ENCODE data around the gene COX14.
"Not testable (repeated sequence)": the region's sequence is repeated elsewhere in the genome, so short reads cannot be mapped to it uniquely, and the experiment has no call there.

Gene COX14

DNA sequence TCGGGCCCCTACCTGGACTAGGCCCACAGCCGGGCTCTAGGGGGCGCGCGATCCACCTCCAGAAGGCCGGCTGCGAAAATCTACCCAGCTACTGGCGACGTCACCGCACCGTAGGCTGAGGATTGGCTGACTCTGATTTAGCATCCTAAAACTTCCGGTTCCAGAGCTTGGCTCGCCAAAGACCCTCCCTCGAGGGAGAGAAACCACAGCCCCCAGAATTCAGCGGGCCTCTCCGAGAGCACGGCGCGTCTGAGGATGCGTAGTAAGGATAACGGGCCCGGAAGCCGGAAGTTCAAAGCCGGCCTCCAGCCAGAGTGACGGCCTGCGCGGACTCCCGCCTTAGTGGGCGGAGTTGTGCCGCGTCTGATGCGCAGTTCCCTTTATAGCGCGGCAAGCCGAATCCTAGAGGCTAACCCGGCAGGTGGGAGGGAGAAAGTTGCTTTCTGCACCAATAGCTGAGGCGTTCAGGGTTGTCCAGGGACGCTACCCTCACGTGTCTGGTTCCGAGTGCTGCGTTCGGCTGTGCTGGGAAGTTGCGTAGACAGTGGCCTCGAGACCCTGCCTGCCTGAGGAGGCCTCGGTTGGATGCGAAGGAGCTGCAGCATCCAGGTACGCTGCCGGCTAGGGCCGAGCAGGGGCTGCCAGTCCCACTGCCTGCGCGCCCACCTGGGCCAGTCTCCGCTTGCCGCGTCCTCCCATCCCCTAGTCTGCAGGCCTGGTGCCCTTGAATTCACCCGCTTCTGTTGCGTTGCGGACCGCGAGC is at the start of gene COX14:
COX14 (plus strand) TSS at position 544 of the 763 bp plus-strand sequence. CDS start 7,808 bp downstream, outside the sequence.
- DNase-seq = peak; percentile 99

- no peak for DNase-seq
Measured at GRCh38 chr12:50062728-50063460, 49.1 kb upstream of the COX14 start.

- DNase-seq = no peak
Measured at GRCh38 chr12:50065726-50066310, 46.2 kb upstream of the COX14 start.

- DNase-seq = no peak
Measured at GRCh38 chr12:50066402-50066801, 45.6 kb upstream of the COX14 start.

DNA sequence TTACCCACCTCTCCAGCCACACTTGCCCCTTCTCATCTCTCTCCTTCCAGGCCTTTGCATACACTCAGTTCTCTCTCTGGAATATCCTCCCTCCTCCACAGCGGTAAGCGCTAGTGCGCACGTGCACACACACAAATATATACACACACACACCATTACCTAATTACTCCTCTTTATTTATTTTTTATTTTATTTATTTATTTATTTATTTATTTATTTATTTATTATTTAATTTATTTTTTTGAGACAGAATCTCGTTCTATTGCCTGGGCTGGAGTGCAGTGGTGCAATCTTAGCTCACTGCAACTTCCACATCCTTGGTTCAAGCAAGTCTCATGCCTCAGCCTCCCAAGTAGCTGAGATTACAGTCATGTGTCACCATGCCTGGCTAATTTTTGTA is 43.0 kb upstream of the COX14 start:
- DNase-seq = no peak

GRCh38 chr12:50069539-50069938 is 42.5 kb upstream of the COX14 start:
- no peak for DNase-seq

DNA sequence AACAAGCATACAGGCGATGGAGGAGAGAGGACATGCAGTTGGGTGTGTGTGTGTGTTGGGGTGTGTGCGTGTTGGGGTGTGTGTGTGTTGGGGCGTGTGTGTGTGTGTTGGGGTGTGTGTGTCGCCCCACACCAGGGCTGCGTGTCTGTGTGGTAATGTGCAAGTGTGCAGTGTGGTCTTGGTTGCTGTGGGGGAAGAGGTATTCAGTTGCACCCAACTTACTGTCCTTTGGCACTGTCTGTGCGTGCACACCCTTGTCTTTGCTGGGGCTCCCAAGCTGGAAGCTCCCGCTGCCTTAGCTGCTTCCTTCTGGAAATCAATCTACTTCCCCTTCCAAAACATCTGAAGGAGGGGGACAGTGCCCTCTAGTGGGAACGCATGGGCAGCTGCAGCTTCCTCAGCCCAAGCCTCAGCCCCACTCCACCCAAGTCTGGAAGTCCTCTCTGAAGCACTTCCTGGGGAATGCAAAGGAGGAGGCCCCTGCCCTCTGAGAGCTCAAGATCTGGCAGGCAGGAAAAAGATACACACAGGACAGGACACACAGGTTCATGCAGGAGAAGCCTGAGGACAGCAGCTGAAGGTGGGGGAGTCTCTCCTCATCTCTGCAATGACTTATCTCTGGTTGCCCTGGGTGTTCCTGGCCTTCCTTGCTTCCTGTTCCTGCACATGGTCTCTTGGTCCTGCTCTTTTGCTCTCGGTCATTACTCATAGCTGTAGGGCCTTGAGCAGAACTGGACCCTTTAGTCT is 41.5 kb upstream of the COX14 start:
- peak; percentile 16 for DNase-seq

DNA sequence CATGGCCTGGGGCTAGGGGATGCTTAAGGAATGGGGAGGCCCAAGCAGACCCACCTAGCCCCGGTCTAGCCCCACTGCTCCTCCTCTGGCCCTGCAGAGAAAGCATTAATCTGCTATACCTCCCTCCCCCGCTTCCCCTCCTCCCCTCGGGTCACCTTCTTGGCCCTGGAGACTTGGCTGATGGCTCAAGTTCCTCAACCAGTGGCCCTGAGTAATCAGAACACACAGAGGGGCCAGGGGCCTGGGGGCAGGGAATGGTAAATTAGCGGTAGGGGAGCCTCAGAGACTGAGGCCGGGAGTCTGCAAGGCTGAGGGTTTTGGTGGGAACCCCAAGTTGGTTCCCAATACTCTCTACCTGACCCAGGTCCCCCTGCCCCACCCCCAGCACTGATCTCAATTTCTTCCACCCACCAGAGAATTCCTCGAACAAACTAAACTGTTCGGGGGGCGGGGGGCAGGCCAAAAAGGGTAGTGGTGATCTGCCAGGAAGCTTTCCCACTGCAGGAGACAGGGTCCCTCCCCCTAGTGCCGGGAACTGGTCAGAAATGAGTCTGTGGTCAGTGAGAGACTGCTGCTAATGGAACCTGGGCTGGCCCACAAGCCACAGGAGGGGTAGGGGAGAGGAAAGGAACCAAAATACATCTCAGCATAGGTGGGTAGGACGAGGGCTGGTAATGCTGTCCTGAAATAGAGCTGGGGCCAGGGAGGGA is 39.7 kb upstream of the COX14 start:
- DNase-seq = no peak

- no peak for DNase-seq
Measured at GRCh38 chr12:50073206-50073605, 38.8 kb upstream of the COX14 start.

DNA sequence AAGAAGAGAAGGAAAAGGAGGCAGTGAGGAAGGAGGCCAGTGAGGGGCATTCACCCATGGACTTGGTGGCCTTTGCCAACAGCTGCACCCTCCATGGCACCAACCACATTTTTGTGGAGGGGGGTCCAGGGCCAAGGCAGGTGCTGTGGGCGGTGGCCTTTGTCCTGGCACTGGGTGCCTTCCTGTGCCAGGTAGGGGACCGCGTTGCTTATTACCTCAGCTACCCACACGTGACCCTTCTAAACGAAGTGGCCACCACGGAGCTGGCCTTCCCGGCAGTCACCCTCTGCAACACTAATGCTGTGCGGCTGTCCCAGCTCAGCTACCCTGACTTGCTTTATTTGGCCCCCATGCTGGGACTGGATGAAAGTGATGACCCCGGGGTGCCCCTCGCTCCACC is 38.3 kb upstream of the COX14 start:
- no peak for DNase-seq

DNA sequence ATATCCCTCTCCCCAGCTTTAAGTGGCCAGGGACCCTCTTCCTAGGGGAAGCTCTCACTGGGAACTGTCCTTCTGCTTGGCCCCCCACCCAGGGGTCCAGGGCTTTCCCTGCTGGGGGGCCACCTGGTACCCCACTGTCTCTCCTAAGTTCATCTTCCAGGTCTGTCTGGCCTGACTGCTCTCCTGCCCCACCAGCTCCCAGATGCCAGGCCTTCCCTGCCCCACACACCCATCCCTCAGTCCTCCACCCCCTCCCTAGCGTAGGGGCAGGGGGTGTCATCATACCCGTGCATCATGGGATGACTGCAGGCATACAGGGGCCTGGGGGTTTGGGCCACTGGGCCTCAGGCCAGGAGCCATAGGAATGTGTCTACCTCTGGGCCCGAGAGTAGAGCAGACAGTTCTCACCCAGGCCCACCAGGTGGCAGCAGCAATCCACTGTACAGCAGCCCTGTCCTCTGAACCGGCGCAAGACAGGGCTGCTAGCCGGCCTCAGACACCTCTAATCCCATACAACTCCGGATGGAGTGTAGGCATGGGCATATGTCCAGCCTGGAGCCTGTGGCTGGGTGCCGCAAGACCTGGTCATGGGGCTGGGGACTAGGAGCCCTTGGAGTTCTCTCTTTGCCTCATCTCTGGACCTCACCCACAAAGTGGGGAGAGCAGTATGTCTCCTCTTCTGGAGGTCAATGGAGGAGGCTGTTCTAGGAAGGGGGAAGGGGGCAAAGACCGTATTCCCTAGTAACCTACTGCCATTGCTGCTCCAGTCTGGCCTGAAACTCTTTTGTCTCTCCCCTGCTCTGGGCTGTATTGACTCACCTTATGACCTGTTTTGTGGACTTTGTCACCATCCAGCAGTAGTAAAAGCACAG is 36.9 kb upstream of the COX14 start:
- DNase-seq = peak; percentile 32

- no peak for DNase-seq
Measured at GRCh38 chr12:50075808-50076170, 36.2 kb upstream of the COX14 start.

DNA sequence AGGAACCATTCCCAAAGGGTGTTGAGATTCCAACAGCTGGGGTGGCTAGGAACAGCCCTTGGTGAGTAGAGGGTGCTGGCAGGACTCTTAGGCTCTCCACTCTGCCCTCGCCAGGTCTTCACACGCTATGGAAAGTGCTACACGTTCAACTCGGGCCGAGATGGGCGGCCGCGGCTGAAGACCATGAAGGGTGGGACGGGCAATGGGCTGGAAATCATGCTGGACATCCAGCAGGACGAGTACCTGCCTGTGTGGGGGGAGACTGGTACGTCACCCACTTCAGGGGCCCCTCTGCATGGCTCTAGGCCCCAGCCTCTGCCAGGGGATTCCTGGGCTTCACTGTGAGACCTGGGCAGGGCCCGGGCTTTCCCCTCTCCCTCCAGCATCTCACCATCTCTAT is 34.9 kb upstream of the COX14 start:
- no peak for DNase-seq

DNA sequence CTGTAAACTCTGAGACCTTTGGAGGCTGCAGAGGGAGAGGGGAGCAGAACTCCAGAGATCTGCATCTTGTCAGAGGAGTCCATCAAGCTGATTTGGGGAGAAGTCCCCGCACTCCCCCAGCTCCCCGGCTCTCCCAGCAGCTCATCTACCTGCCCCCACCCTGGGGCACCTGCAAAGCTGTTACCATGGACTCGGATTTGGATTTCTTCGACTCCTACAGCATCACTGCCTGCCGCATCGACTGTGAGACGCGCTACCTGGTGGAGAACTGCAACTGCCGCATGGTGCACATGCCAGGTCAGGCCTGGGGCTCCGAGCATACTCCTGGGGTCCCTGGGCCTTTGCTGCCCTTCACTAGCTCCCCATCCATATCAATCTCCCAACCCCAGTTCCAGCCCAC is 33.8 kb upstream of the COX14 start:
- DNase-seq = no peak

- DNase-seq = no peak
Measured at GRCh38 chr12:50079771-50080170, 32.3 kb upstream of the COX14 start.

DNA sequence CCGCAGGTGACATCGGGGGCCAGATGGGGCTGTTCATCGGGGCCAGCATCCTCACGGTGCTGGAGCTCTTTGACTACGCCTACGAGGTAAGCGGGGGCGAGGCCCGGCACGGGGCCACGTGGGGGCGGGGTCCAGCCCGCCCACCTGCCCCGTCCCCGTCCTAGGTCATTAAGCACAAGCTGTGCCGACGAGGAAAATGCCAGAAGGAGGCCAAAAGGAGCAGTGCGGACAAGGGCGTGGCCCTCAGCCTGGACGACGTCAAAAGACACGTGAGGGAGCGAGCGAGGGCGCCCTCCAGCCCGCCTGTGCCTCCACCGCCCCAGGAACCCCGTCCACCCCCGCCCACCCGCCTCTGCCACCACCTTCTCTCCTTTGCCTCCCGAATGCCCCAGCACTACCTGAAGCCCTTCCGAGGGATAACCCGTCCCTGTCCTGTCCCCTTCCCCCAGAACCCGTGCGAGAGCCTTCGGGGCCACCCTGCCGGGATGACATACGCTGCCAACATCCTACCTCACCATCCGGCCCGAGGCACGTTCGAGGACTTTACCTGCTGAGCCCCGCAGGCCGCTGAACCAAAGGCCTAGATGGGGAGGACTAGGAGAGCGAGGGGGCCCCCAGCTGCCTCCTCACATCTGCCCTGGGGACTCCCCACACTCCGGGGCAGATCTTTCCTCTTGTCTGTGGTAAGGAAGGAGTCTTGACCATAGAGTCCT is 30.8 kb upstream of the COX14 start:
- DNase-seq = no peak

GRCh38 chr12:50082644-50083043 is 29.4 kb upstream of the COX14 start:
- DNase-seq = no peak

GRCh38 chr12:50083301-50083700 is 28.7 kb upstream of the COX14 start:
- no peak for DNase-seq

DNA sequence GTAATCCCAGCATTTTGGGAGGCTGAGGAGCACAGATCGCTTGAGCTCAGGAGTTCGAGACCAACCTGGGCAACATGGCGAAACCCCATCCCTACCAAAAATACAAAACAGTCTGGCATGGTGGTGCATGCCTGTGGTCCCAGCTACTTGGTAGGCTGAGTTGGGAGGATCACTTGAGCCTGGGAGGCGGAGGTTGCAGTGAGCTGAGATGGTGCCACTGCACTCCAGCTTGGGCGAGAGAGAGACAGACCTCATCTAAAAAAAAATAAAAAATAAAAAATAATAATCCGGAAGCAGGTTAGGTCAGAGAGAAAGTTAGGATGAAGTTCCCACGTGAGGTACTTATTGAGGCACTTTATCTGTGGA is 27.6 kb upstream of the COX14 start:
- not testable (repeated sequence) for DNase-seq

- peak; percentile 84 for DNase-seq
Measured at GRCh38 chr12:50084775-50085614, 27.0 kb upstream of the COX14 start, which contains the start of gene SMARCD1. Gene SMARCD1 (plus strand): TSS chr12:50085342. CDS start chr12:50085370, 28 bp downstream.

Measured in NCI-H1417 treated with DMSO at 0.1 percent for 48 hours (cell line).